Lower leg skin (tissue), 4 donors: ENCODE results near the gene CCDC27. TPM values are rescaled to one million over a fixed set of nuclear protein-coding genes. Genes with fewer than 3 reads are reported as not detected.

Experiments used
- DNase-seq, 2 donors: peaks; one replicate each; pipeline ENCODE4 v3.0.0-alpha.2; 2019; ENCODE audit warnings: low spot score in 2 of 2
- H3K4me3 ChIP-seq: fragments of 200-600 bp; sonication (generic); 2 replicates; pipeline ENCODE4 v1.5.1; 2017; ENCODE audit warnings: mild to moderate bottlenecking, low read depth; ENCODE audit not compliant: poor library complexity, severe bottlenecking
- POLR2A ChIP-seq, 2 donors: fragments of 450-650 bp; IDR thresholded peaks; one replicate each; pipeline ENCODE4 v1.6.1; 2016 to 2017; ENCODE audit warnings: antibody characterized with exemption in 2 of 2, mild to moderate bottlenecking in 1 of 2, moderate library complexity in 1 of 2
- WGBS, 2 donors: methylation state at CpG; one replicate each; pipeline ENCODE4 v1.1.5; 2018; 5-methylcytosine and 5-hydroxymethylcytosine counted together
- intact Hi-C: fragments of 100-400 bp; cut with DNase I; formaldehyde crosslinking; loops from one replicate; pipeline ENCODE4 v1.15.0; 2023; ENCODE audit warnings: low total_unique reads
- total RNA-seq, 4 donors: library from RNA; depleted of rRNA; stranded (reverse); fragments of >200 nt; gene quantifications; one replicate each; pipeline ENCODE4 v1.1.0, GENCODE V29; 2016
- TF ChIP-seq, protein P1 (sequence below), 3 donors: fragments of 450-650 bp; IDR thresholded peaks; one replicate each; pipeline ENCODE4 v1.5.1; 2016; ENCODE audit warnings: antibody characterized with exemption in 3 of 3, mild to moderate bottlenecking in 3 of 3, moderate library complexity in 2 of 3

Gene CCDC27
- total RNA-seq, 4 donors from 2014 or later: not detected

DNA sequence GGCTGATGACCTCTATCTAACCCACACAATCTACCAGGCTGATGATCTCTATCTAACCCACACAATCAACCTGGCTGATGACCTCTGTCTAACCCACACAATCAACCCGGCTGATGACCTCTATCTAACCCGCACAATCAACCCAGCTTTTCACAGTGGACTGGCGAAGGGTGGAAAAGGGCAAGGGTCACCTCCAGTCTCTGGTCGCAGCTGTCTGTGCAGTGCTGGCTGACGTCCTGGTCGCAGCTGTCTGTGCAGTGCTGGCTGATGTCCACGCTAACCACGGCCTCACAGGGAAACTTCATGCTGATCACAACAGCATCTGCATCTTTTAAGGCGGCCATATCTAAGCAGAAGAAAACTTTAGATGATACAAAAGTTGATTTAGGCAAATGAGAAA lies 12.2 kb upstream of the CCDC27 start:
- no peak for DNase-seq
- no peak overlapping the region for H3K4me3 ChIP-seq
- WGBS, 2 donors: 88 to 92% methylated on average over 9 of the region's 9 CpGs
- TF ChIP-seq, protein P1, sequence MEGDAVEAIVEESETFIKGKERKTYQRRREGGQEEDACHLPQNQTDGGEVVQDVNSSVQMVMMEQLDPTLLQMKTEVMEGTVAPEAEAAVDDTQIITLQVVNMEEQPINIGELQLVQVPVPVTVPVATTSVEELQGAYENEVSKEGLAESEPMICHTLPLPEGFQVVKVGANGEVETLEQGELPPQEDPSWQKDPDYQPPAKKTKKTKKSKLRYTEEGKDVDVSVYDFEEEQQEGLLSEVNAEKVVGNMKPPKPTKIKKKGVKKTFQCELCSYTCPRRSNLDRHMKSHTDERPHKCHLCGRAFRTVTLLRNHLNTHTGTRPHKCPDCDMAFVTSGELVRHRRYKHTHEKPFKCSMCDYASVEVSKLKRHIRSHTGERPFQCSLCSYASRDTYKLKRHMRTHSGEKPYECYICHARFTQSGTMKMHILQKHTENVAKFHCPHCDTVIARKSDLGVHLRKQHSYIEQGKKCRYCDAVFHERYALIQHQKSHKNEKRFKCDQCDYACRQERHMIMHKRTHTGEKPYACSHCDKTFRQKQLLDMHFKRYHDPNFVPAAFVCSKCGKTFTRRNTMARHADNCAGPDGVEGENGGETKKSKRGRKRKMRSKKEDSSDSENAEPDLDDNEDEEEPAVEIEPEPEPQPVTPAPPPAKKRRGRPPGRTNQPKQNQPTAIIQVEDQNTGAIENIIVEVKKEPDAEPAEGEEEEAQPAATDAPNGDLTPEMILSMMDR (IDR thresholded peaks at IDR 0.05): no peak
- no peak for TF ChIP-seq POLR2A (IDR thresholded peaks at IDR 0.05)
- intact Hi-C loops: no loop called here

DNA sequence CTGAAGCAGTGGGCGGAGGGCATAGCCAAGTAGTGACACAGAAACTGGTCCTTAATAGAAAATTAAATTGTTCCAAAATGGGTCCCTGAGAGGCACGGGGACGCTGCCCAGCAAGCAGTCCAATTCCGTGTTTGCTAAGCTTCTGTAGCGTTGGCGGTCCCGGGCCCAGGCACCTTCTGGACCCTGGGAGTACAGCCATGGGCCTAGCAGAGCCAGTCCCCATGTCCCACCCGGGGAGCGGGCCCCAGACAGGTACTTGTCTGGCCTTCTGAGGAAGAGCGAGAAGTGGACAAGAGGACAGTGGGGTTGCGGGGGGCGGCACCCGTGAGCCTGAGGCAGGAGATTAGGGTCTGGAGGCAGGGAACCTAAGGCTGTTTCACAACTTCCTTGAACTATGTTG lies 11.5 kb upstream of the CCDC27 start:
- no peak for TF ChIP-seq POLR2A (IDR thresholded peaks at IDR 0.05)
- TF ChIP-seq, protein P1 (IDR thresholded peaks at IDR 0.05): no peak
- no peak overlapping the region for H3K4me3 ChIP-seq
- intact Hi-C loops: no loop called here
- 92 to 93% methylated on average over 13 of the region's 13 CpGs for WGBS, 2 donors
- DNase-seq: no peak

GRCh38 chr1:3741566-3742438 lies 10.4 kb upstream of the CCDC27 start:
- H3K4me3 ChIP-seq: no peak overlapping the region
- 94% methylated on average over 19 of the region's 22 CpGs for WGBS, 2 donors
- DNase-seq: no peak
- TF ChIP-seq, protein P1 (IDR thresholded peaks at IDR 0.05): no peak
- no peak for TF ChIP-seq POLR2A (IDR thresholded peaks at IDR 0.05)
- intact Hi-C loops: no loop called here

DNA sequence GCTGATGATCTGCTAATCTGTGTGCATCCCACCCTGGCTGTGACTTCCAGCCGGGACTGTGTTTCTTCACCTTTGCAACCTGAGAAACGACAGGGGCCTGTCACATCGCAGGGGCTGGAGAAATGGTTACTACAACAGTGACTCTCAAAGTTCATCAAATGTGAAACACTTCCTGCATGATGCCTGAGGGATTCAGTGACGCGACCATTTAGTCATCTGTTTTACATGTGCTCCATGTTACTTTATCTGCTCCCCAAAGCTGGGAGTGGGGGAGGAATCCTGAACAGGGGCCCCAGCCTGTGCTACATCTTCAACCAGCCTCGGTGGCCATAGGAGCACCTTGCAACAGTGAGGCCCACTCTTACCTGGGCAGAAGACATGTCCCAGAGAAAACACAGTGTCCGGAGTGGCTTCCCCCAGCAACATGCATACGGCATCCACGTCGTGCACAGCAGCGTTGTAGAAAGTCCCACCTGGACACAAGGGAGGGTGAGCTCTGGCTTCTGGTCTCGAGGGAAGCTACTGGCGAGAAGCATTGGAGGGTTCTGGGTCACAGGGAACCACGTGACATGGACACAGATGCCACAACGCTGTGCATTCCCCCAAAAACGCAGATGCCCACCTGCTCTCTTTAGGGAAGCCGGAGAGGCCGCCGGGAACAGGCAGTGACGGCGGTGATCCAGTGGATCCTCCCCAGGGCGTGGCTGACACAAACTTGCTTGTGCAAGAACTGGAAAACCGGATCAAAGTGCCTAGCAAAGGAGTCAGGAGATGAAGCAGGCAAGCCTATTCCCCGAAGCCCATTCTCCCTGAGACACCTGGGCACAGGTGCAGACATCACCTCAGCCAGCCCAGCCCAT lies 9.6 kb upstream of the CCDC27 start:
- no peak overlapping the region for H3K4me3 ChIP-seq
- intact Hi-C loops: no loop called here
- TF ChIP-seq POLR2A (IDR thresholded peaks at IDR 0.05): no peak
- 76 to 77% methylated on average over 23 to 24 of the region's 24 CpGs for WGBS, 2 donors
- no peak for DNase-seq

GRCh38 chr1:3743421-3743820 lies 8.8 kb upstream of the CCDC27 start:
- TF ChIP-seq, protein P1 (IDR thresholded peaks at IDR 0.05): no peak
- no peak for TF ChIP-seq POLR2A (IDR thresholded peaks at IDR 0.05)
- intact Hi-C loops: no loop called here
- no peak for DNase-seq
- H3K4me3 ChIP-seq: no peak overlapping the region
- WGBS, 2 donors: 64 to 66% methylated on average over 4 of the region's 4 CpGs

- no peak overlapping the region for H3K4me3 ChIP-seq
- intact Hi-C loops: no loop called here
- no peak for DNase-seq
- 94 to 97% methylated on average over 12 of the region's 12 CpGs for WGBS, 2 donors
- TF ChIP-seq POLR2A (IDR thresholded peaks at IDR 0.05): no peak
Observed at GRCh38 chr1:3743826-3744225, 8.4 kb upstream of the CCDC27 start.
